Neural cell (in vitro differentiated cells): ENCODE data around the gene SUCLG1. TPM values are rescaled to one million over a fixed set of nuclear protein-coding genes. Genes with fewer than 3 reads are reported as not detected.

Experiments
- H2AFZ ChIP-seq: fragments of 200-600, 300-800 bp; sonication (generic), shearing (Covaris generic); 2 replicates; pipeline ENCODE4 v1.6.0; 2014; ENCODE audit warnings: low read depth, mild to moderate bottlenecking, antibody characterized with exemption, low read length, moderate library complexity
- H3F3A ChIP-seq: fragments of 200-600 bp; shearing (Covaris generic); 2 replicates; pipeline ENCODE4 v1.6.1; 2016; ENCODE audit warnings: mild to moderate bottlenecking, moderate library complexity, mixed read lengths, antibody characterized with exemption, low read length; ENCODE audit not compliant: insufficient read depth, poor library complexity, severe bottlenecking
- H3K27ac ChIP-seq: fragments of 200-600, 300-800 bp; sonication (generic), shearing (Covaris generic); 2 replicates; pipeline ENCODE4 v1.5.1; 2014; ENCODE audit warnings: mild to moderate bottlenecking, low read length, moderate library complexity
- H3K27me3 ChIP-seq: fragments of 300-800, 200-600 bp; sonication (generic), shearing (Covaris generic); 2 replicates; pipeline ENCODE4 v1.6.0; 2014; ENCODE audit warnings: mild to moderate bottlenecking, low read depth, low read length, moderate library complexity; ENCODE audit not compliant: insufficient read depth
- H3K36me3 ChIP-seq: fragments of 300-800, 200-600 bp; sonication (generic), shearing (Covaris generic); 2 replicates; pipeline ENCODE4 v1.5.1; 2014; ENCODE audit warnings: mild to moderate bottlenecking, antibody characterized with exemption, low read length, moderate library complexity; ENCODE audit not compliant: insufficient read depth
- H3K4me2 ChIP-seq: fragments of 300-800, 200-600 bp; sonication (generic), shearing (Covaris generic); 2 replicates; pipeline ENCODE4 v1.6.0; 2014; ENCODE audit warnings: mild to moderate bottlenecking, low read length
- H3K4me3 ChIP-seq: fragments of 300-800, 200-600 bp; sonication (generic), shearing (Covaris generic); 2 replicates; pipeline ENCODE4 v1.5.1; 2014; ENCODE audit warnings: mild to moderate bottlenecking, low read length, moderate library complexity
- H3K79me2 ChIP-seq: fragments of 200-600 bp; shearing (Covaris generic); replicated peaks from 2 replicates; pipeline ENCODE4 v1.6.0; 2014; ENCODE audit warnings: mild to moderate bottlenecking, low read length, moderate library complexity; ENCODE audit not compliant: insufficient read depth
- H3K9ac ChIP-seq: fragments of 300-800, 200-600 bp; sonication (generic), shearing (Covaris generic); 2 replicates; pipeline ENCODE4 v1.6.1; 2016; ENCODE audit warnings: mild to moderate bottlenecking, low read length, mixed read lengths
- H3K9me2 ChIP-seq: fragments of 200-600 bp; shearing (Covaris generic); 2 replicates; pipeline ENCODE4 v1.6.1; 2016; ENCODE audit warnings: mild to moderate bottlenecking, low read length, mixed read lengths; ENCODE audit not compliant: insufficient read depth
- H3K9me3 ChIP-seq: fragments of 200-600, 300-800 bp; sonication (generic), shearing (Covaris generic); 2 replicates; pipeline ENCODE4 v1.6.1; 2016; ENCODE audit warnings: mild to moderate bottlenecking, mixed run types, low read length, moderate library complexity, mixed read lengths
- H4K20me1 ChIP-seq: fragments of 200-600 bp; shearing (Covaris generic); 2 replicates; pipeline ENCODE4 v1.6.1; 2016; ENCODE audit warnings: mild to moderate bottlenecking, mixed run types; ENCODE audit not compliant: insufficient read depth
- CTCF ChIP-seq: fragments of 450-650 bp; IDR thresholded peaks from 2 replicates; pipeline ENCODE4 v1.5.1; 2014; ENCODE audit warnings: antibody characterized with exemption, mild to moderate bottlenecking, moderate library complexity; ENCODE audit not compliant: poor library complexity, severe bottlenecking
- EP300 ChIP-seq: fragments of 450-650 bp; conservative IDR thresholded peaks from 2 replicates; pipeline ENCODE4 v1.6.1; 2014; ENCODE audit warnings: antibody characterized with exemption, mild to moderate bottlenecking, moderate library complexity; ENCODE audit not compliant: poor library complexity, severe bottlenecking
- EZH2 ChIP-seq: fragments of 200-600, 300-800 bp; shearing (Covaris generic), sonication (generic); IDR thresholded peaks from 2 replicates; pipeline ENCODE4 v1.6.1; 2014; ENCODE audit warnings: antibody characterized with exemption, low read length, borderline replicate concordance, mild to moderate bottlenecking; ENCODE audit not compliant: insufficient read depth, poor library complexity, severe bottlenecking
- MXI1 ChIP-seq: fragments of 450-650 bp; conservative IDR thresholded peaks from 2 replicates; pipeline ENCODE4 v1.6.1; 2014; ENCODE audit warnings: antibody characterized with exemption, mild to moderate bottlenecking; ENCODE audit not compliant: poor library complexity, severe bottlenecking
- POLR2AphosphoS5 ChIP-seq: IDR thresholded peaks from 2 replicates; pipeline ENCODE4 v1.6.1; 2012
- RAD21 ChIP-seq: fragments of 450-650 bp; conservative IDR thresholded peaks from 2 replicates; pipeline ENCODE4 v1.6.1; 2014; ENCODE audit warnings: antibody characterized with exemption, mild to moderate bottlenecking, moderate library complexity
- SMC3 ChIP-seq: fragments of 450-650 bp; conservative IDR thresholded peaks from 2 replicates; pipeline ENCODE4 v1.6.1; 2014; ENCODE audit warnings: antibody characterized with exemption, mild to moderate bottlenecking, moderate library complexity; ENCODE audit not compliant: poor library complexity
- TAF1 ChIP-seq: IDR thresholded peaks from 2 replicates; pipeline ENCODE4 v1.6.1; 2012; ENCODE audit warnings: low read depth
- polyA plus RNA-seq: library from polyadenylated mRNA; depleted of rRNA; stranded (reverse); fragments of >200 nt; gene quantifications from 2 replicates; pipeline ENCODE4 v1.2.3, GENCODE V29; 2014
- TF ChIP-seq, protein P1 (sequence below): IDR thresholded peaks from 2 replicates; pipeline ENCODE4 v1.6.1; 2012; ENCODE audit warnings: borderline replicate concordance

SUCLG1 gene
- polyA plus RNA-seq, 1 donor from 2014 or later, result 135 TPM

DNA sequence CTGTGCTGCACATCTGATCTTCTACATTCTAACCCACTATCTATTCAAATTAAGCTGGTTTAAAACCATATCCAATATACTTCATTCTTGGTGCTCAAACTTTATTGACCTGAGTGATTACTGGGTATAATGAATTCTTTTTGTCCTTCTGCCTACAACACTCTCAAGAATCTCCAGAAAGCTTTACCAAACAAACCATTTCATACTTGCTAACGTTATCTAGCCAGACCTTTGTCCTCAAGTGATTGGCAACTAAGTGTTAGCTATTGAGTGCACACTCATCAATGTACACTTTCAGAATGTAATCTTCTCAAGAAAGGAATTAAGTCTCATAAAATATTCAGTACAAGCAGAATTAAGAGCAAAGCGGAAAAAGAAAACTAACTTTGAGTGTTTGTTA is 1.4 kb downstream of the SUCLG1 start:
- Histone ChIP-seq H3K9me2 (no peaks in the 10 kb centered on the region), H3K27ac (no peak overlapping the region), H3K4me3 (peak overlapping the region; percentile 85), H3K79me2 (peaks cover 27% of the 10 kb centered on the region), H3K4me2 (peak overlapping the region; percentile 97), H3K9ac (peak overlapping the region; percentile 96), H3K27me3 (no peaks in the 10 kb centered on the region), H4K20me1 (no peaks in the 10 kb centered on the region), H2AFZ (no peak overlapping the region), H3K9me3 (no peaks in the 10 kb centered on the region), H3K36me3 (no peaks in the 10 kb centered on the region), H3F3A (no peaks in the 10 kb centered on the region)
- TF ChIP-seq EP300 (no peak), MXI1 (no peak), POLR2AphosphoS5 (no peak), EZH2 (no peak), SMC3 (no peak), RAD21 (no peak), TAF1 (no peak), CTCF (no peak)
- TF ChIP-seq, protein P1, sequence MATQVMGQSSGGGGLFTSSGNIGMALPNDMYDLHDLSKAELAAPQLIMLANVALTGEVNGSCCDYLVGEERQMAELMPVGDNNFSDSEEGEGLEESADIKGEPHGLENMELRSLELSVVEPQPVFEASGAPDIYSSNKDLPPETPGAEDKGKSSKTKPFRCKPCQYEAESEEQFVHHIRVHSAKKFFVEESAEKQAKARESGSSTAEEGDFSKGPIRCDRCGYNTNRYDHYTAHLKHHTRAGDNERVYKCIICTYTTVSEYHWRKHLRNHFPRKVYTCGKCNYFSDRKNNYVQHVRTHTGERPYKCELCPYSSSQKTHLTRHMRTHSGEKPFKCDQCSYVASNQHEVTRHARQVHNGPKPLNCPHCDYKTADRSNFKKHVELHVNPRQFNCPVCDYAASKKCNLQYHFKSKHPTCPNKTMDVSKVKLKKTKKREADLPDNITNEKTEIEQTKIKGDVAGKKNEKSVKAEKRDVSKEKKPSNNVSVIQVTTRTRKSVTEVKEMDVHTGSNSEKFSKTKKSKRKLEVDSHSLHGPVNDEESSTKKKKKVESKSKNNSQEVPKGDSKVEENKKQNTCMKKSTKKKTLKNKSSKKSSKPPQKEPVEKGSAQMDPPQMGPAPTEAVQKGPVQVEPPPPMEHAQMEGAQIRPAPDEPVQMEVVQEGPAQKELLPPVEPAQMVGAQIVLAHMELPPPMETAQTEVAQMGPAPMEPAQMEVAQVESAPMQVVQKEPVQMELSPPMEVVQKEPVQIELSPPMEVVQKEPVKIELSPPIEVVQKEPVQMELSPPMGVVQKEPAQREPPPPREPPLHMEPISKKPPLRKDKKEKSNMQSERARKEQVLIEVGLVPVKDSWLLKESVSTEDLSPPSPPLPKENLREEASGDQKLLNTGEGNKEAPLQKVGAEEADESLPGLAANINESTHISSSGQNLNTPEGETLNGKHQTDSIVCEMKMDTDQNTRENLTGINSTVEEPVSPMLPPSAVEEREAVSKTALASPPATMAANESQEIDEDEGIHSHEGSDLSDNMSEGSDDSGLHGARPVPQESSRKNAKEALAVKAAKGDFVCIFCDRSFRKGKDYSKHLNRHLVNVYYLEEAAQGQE, result no peak

DNA sequence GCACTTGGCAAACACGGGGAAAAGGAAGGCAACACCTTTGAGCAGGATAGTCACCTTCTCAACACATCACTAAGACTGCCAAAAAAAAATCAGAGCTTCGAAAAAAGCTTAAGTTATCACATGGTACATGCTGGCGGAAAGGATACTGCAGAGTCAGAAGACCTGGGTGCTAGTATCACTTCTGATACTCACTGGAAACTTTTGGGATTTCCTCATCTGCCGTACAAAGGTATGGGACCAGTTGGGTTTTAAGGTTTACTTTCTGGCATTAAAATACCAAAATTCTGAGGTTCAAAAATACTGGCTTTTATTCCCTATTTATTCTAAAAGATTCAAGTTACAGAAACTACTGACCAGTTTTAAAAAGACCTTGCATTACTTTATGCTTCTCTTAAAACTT is 2.9 kb downstream of the SUCLG1 start:
- Histone ChIP-seq H2AFZ (no peak overlapping the region), H3K9me3 (no peaks in the 10 kb centered on the region), H3K4me3 (no peak overlapping the region), H3K9ac (no peak overlapping the region), H3F3A (no peaks in the 10 kb centered on the region), H3K9me2 (no peaks in the 10 kb centered on the region), H3K4me2 (no peak overlapping the region), H4K20me1 (no peaks in the 10 kb centered on the region), H3K36me3 (no peaks in the 10 kb centered on the region), H3K79me2 (peaks cover 35% of the 10 kb centered on the region), H3K27me3 (no peaks in the 10 kb centered on the region), H3K27ac (no peak overlapping the region)
- no peak for TF ChIP-seq EZH2
- TF ChIP-seq CTCF, result no peak
- TF ChIP-seq POLR2AphosphoS5, result no peak
- no peak for TF ChIP-seq TAF1
- TF ChIP-seq MXI1, result no peak
- no peak for TF ChIP-seq SMC3
- TF ChIP-seq RAD21, result no peak
- TF ChIP-seq, protein P1, result no peak
- no peak for TF ChIP-seq EP300
